Suprapubic skin (tissue), 4 donors: ENCODE results near the gene NOSIP.

Experiments used
- POLR2A ChIP-seq, 2 donors: fragments of 450-650 bp; IDR thresholded peaks; one replicate each; pipeline ENCODE4 v1.6.1; 2017; ENCODE audit warnings: antibody characterized with exemption in 2 of 2, mild to moderate bottlenecking in 2 of 2, moderate library complexity in 2 of 2
- POLR2AphosphoS5 ChIP-seq, 3 donors: sonication (generic); formaldehyde crosslinking; IDR thresholded peaks; one replicate each; pipeline ENCODE4 v1.6.1; 2017; ENCODE audit warnings: antibody characterized with exemption in 3 of 3
- TF ChIP-seq, protein P1 (sequence below), 2 donors: fragments of 200-600 bp in 1 of 2; fragments of 450-650 bp in 1 of 2; sonication (generic) in 1 of 2; IDR thresholded peaks; one replicate each; pipeline ENCODE4 v1.5.1; 2016 to 2019; ENCODE audit warnings: antibody characterized with exemption in 2 of 2, mild to moderate bottlenecking in 1 of 2, moderate library complexity in 1 of 2

DNA sequence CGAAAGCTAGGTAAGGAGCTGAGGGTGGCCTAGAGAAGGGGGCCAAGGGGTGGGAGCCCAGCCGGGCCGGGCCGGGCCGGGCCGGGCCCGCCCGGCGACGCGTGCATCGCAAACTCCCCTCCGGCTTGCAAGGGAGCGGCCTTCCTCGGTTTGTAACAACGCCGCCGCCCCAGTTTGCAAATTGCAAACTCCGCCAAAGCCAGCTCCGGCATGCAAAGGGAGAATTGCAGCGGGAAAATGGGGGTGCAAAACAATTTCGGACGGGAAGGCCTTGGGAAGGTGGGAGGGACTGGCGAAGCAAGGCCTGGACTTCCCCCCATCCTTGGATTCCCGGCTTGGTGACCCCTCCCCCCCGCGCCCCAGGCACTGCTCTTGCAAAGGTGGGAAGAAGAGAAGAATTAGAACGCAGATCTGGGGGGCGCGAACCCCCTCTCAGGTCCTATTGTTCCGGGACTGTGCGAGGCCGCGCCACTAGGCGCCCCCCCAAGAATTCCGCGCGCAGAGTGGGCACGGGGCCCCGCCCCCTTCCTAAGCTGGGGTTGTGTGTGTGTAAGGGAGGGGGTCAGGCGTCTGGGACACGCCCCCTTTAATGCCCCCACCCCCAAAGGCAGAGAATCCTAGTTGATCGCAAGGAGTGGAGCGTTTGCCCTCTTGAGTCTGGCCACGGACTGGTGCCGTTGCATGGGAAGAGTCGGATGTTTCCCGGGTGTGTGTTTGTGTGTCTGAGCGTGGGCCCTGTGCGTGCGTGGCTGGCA lies 11.6 kb upstream of the NOSIP start:
- TF ChIP-seq, protein P1, sequence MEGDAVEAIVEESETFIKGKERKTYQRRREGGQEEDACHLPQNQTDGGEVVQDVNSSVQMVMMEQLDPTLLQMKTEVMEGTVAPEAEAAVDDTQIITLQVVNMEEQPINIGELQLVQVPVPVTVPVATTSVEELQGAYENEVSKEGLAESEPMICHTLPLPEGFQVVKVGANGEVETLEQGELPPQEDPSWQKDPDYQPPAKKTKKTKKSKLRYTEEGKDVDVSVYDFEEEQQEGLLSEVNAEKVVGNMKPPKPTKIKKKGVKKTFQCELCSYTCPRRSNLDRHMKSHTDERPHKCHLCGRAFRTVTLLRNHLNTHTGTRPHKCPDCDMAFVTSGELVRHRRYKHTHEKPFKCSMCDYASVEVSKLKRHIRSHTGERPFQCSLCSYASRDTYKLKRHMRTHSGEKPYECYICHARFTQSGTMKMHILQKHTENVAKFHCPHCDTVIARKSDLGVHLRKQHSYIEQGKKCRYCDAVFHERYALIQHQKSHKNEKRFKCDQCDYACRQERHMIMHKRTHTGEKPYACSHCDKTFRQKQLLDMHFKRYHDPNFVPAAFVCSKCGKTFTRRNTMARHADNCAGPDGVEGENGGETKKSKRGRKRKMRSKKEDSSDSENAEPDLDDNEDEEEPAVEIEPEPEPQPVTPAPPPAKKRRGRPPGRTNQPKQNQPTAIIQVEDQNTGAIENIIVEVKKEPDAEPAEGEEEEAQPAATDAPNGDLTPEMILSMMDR (IDR thresholded peaks at IDR 0.05) = no peak
- TF ChIP-seq POLR2AphosphoS5 (IDR thresholded peaks at IDR 0.05) (no peak), POLR2A (IDR thresholded peaks at IDR 0.05) (no peak)
